OCI-LY1 (cell line): ENCODE results near the gene PTGIR.

Experiments used
- H2AFZ ChIP-seq: fragments of 200-600 bp; sonication (generic), shearing (Covaris generic); 2 replicates; pipeline ENCODE4 v1.6.0; 2014; ENCODE audit warnings: antibody characterized with exemption, mild to moderate bottlenecking, low read length
- H3F3A ChIP-seq: fragments of 200-600 bp; sonication (generic), shearing (Covaris generic); 2 replicates; pipeline ENCODE4 v1.6.0; 2014; ENCODE audit warnings: mild to moderate bottlenecking, antibody characterized with exemption, low read length, moderate library complexity; ENCODE audit not compliant: insufficient read depth
- H3K27ac ChIP-seq: fragments of 200-600 bp; sonication (generic); 2 replicates; pipeline ENCODE4 v1.5.1; 2014; ENCODE audit warnings: low read length, mixed run types, mild to moderate bottlenecking, low read depth; ENCODE audit not compliant: poor library complexity, severe bottlenecking
- H3K27me3 ChIP-seq: fragments of 200-600 bp; sonication (generic); 2 replicates; pipeline ENCODE4 v1.6.0; 2014; ENCODE audit warnings: antibody characterized with exemption, mild to moderate bottlenecking, low read length, moderate library complexity; ENCODE audit not compliant: insufficient read depth
- H3K36me3 ChIP-seq: fragments of 200-600 bp; sonication (generic); 2 replicates; pipeline ENCODE4 v1.6.1; 2014; ENCODE audit warnings: mild to moderate bottlenecking, antibody characterized with exemption, low read length, moderate library complexity, mixed read lengths; ENCODE audit not compliant: insufficient read depth
- H3K4me1 ChIP-seq: fragments of 200-600 bp; sonication (generic); 2 replicates; pipeline ENCODE4 v1.5.1; 2014; ENCODE audit warnings: mild to moderate bottlenecking, low read length, moderate library complexity; ENCODE audit not compliant: insufficient read depth, severe bottlenecking
- H3K4me2 ChIP-seq: fragments of 200-600 bp; sonication (generic), shearing (Covaris generic); 2 replicates; pipeline ENCODE4 v1.6.1; 2014; ENCODE audit warnings: low read length
- H3K4me3 ChIP-seq: fragments of 200-600 bp; sonication (generic); 2 replicates; pipeline ENCODE4 v1.5.1; 2014; ENCODE audit warnings: low read length, low read depth, mild to moderate bottlenecking, mixed read lengths; ENCODE audit not compliant: poor library complexity, severe bottlenecking
- H3K79me2 ChIP-seq: fragments of 200-600 bp; shearing (Covaris generic); 2 replicates; pipeline ENCODE4 v1.6.1; 2016; ENCODE audit warnings: mixed run types, low read length, mixed read lengths; ENCODE audit not compliant: insufficient read depth
- H3K9ac ChIP-seq: fragments of 200-600 bp; sonication (generic), shearing (Covaris generic); 2 replicates; pipeline ENCODE4 v1.6.1; 2014; ENCODE audit warnings: mild to moderate bottlenecking, low read length, mixed read lengths
- H3K9me2 ChIP-seq: fragments of 200-600 bp; sonication (generic), shearing (Covaris generic); 2 replicates; pipeline ENCODE4 v1.6.1; 2014; ENCODE audit warnings: low read depth, mild to moderate bottlenecking, low read length, mixed read lengths
- H3K9me3 ChIP-seq: fragments of 200-600 bp; shearing (Covaris generic); 2 replicates; pipeline ENCODE4 v1.6.1; 2014; ENCODE audit warnings: low read length, mixed read lengths
- H4K20me1 ChIP-seq: fragments of 200-600 bp; sonication (generic), shearing (Covaris generic); 2 replicates; pipeline ENCODE4 v1.6.0; 2016; ENCODE audit warnings: mild to moderate bottlenecking, low read length; ENCODE audit not compliant: insufficient read depth
- CTCF ChIP-seq: fragments of 200-600 bp; sonication (generic), shearing (Covaris generic); IDR thresholded peaks from 2 replicates; pipeline ENCODE4 v1.5.1; 2017; ENCODE audit warnings: mild to moderate bottlenecking, antibody characterized with exemption, low read length, moderate library complexity, mixed read lengths
- EZH2 ChIP-seq: fragments of 200-600 bp; sonication (generic), shearing (Covaris generic); IDR thresholded peaks from 2 replicates; pipeline ENCODE4 v1.8.0; 2017; ENCODE audit warnings: borderline replicate concordance, mixed run types, mild to moderate bottlenecking, antibody characterized with exemption, low read length, moderate library complexity, mixed read lengths

The PTGIR gene

DNA sequence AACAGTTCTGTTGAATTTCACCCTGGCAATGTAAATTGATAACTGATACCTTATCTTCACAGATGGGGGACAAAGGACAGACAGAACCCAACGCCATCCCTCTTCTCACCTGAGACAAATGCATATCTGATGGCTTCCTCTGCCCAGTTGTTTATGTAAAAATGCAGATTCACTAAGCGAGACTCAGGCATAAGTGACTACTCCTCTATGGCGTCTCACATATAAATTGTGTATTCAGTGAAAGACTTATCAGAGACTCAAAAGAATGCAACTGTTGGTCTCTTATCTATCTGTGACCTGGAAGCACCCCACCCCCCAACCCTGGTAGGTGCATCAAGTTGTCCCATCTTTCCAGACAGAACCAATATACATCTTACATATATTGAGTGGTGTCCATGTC is 37.0 kb downstream of the PTGIR start:
- no peaks in the 10 kb centered on the region for H3K36me3 ChIP-seq
- H3K9me3 ChIP-seq = no peaks in the 10 kb centered on the region
- H3K27ac ChIP-seq = no peak overlapping the region
- H3K4me2 ChIP-seq = no peak overlapping the region
- no peak overlapping the region for H3K9ac ChIP-seq
- H3K4me3 ChIP-seq = no peak overlapping the region
- no peaks in the 10 kb centered on the region for H3K79me2 ChIP-seq
- no peaks in the 10 kb centered on the region for H3K4me1 ChIP-seq
- H3K9me2 ChIP-seq = no peaks in the 10 kb centered on the region
- no peaks in the 10 kb centered on the region for H4K20me1 ChIP-seq
- H3K27me3 ChIP-seq = no peaks in the 10 kb centered on the region; the same call in 1 of the 2 replicates
- no peak overlapping the region for H2AFZ ChIP-seq
- TF ChIP-seq EZH2 = no peak
- TF ChIP-seq CTCF = no peak
- no peaks in the 10 kb centered on the region for H3F3A ChIP-seq

GRCh38 chr19:46586294-46586693 is 38.6 kb downstream of the PTGIR start:
- Histone ChIP-seq H3K4me3 (no peak overlapping the region), H3K79me2 (no peaks in the 10 kb centered on the region), H3K9me2 (no peaks in the 10 kb centered on the region), H3F3A (no peaks in the 10 kb centered on the region), H2AFZ (no peak overlapping the region), H3K27ac (no peak overlapping the region), H3K27me3 (no peaks in the 10 kb centered on the region; the same call in 1 of the 2 replicates), H3K36me3 (no peaks in the 10 kb centered on the region), H4K20me1 (no peaks in the 10 kb centered on the region), H3K9ac (no peak overlapping the region), H3K4me2 (no peak overlapping the region), H3K9me3 (no peaks in the 10 kb centered on the region), H3K4me1 (no peaks in the 10 kb centered on the region)
- TF ChIP-seq EZH2 (no peak), CTCF (no peak)

GRCh38 chr19:46585539-46585938 is 39.4 kb downstream of the PTGIR start:
- TF ChIP-seq EZH2 (no peak), CTCF (no peak)
- H3K4me3 ChIP-seq = no peak overlapping the region
- H3K4me1 ChIP-seq = no peaks in the 10 kb centered on the region
- H3K9ac ChIP-seq = no peak overlapping the region
- no peaks in the 10 kb centered on the region for H4K20me1 ChIP-seq
- H3K4me2 ChIP-seq = no peak overlapping the region
- H3K27me3 ChIP-seq = no peaks in the 10 kb centered on the region; the same call in 1 of the 2 replicates
- H3K9me2 ChIP-seq = no peaks in the 10 kb centered on the region
- H3K27ac ChIP-seq = no peak overlapping the region
- no peaks in the 10 kb centered on the region for H3K36me3 ChIP-seq
- no peaks in the 10 kb centered on the region for H3F3A ChIP-seq
- no peaks in the 10 kb centered on the region for H3K9me3 ChIP-seq
- no peaks in the 10 kb centered on the region for H3K79me2 ChIP-seq
- H2AFZ ChIP-seq = no peak overlapping the region
